ENCODE measurements around the gene RASD1.

RASD1 gene

DNA sequence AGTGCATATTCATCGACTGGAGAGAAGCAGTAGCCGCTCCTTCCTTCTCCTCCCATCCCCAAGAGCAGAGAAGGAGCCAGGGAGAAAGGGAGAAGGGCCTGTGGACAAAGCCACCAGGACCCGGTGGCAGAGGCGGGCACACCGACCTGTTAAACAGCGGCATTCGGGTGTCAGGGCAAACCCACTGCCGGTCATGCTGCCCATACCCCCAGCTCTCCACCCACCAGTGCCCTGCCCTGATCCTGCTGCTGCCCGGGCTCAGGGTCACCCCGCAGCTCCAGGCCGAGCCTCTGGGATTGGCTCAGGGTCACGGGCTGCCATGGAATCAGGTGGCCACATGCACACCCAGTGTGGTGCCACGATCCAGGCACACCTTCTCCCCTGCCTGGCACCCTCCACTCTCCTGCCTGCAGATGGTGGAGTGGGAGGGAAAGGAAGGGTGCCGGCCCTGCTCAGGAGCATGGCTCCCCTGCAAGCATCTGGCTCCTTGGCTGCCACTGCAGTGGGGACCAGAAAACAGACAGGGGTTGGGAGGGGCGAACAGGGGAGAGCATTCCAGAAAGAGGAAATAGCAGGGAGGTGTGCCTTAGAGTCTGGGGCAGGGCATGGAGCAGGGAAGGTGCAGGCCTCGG is 18.3 kb upstream of the RASD1 start:
- no peak for DNase-seq (ENCODE audit: insufficient read length, low spot score)
- TF ChIP-seq, protein P1, sequence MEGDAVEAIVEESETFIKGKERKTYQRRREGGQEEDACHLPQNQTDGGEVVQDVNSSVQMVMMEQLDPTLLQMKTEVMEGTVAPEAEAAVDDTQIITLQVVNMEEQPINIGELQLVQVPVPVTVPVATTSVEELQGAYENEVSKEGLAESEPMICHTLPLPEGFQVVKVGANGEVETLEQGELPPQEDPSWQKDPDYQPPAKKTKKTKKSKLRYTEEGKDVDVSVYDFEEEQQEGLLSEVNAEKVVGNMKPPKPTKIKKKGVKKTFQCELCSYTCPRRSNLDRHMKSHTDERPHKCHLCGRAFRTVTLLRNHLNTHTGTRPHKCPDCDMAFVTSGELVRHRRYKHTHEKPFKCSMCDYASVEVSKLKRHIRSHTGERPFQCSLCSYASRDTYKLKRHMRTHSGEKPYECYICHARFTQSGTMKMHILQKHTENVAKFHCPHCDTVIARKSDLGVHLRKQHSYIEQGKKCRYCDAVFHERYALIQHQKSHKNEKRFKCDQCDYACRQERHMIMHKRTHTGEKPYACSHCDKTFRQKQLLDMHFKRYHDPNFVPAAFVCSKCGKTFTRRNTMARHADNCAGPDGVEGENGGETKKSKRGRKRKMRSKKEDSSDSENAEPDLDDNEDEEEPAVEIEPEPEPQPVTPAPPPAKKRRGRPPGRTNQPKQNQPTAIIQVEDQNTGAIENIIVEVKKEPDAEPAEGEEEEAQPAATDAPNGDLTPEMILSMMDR (IDR thresholded peaks at IDR 0.05; ENCODE audit: insufficient read depth, missing control alignments) = no peak
- no peak for FAIRE-seq

DNA sequence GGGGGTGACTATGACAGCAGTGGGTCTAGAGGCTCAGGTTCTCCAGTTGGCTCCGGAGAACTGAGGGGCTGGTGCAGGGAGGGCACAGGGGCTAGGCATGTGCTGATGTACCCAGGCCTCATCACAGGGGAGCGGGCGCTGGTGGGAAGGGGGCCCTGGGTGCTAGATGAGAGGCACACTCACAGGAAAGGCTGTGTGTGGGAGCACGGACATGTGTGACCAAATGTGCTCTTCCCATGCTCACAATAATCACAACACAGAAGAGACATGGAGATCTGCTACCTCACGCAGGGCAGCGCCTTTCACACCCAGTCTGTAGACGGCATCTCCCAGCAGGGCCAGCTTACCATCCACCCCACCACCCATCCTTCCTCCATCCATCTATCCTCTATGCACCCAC is 17.4 kb upstream of the RASD1 start:
- FAIRE-seq (no peak), DNase-seq (ENCODE audit: insufficient read length, low spot score) (no peak)
- TF ChIP-seq, protein P1 (IDR thresholded peaks at IDR 0.05; ENCODE audit: insufficient read depth, missing control alignments) = no peak

DNA sequence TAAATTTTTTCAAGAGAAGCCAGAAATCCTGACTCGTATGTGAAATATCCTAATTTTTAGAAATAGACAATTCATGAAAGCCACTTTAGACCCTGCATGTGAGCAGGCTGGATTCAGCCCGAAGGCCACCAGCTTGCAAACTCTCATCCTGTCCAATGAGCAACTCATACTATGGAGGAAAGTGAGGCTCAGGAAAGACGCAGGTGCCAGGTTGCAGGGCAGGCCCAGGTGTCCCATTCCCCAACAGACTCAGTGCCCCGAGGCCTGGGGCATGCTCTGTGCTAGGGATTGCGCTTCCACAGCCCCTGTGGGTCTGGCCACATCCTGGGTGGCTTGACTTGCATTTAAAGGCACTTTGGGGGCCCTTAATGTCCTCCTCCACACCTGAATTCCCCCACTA is 16.7 kb upstream of the RASD1 start:
- DNase-seq (ENCODE audit: insufficient read length, low spot score) = no peak
- TF ChIP-seq, protein P1 (IDR thresholded peaks at IDR 0.05; ENCODE audit: insufficient read depth, missing control alignments) = no peak
- no peak for FAIRE-seq

DNA sequence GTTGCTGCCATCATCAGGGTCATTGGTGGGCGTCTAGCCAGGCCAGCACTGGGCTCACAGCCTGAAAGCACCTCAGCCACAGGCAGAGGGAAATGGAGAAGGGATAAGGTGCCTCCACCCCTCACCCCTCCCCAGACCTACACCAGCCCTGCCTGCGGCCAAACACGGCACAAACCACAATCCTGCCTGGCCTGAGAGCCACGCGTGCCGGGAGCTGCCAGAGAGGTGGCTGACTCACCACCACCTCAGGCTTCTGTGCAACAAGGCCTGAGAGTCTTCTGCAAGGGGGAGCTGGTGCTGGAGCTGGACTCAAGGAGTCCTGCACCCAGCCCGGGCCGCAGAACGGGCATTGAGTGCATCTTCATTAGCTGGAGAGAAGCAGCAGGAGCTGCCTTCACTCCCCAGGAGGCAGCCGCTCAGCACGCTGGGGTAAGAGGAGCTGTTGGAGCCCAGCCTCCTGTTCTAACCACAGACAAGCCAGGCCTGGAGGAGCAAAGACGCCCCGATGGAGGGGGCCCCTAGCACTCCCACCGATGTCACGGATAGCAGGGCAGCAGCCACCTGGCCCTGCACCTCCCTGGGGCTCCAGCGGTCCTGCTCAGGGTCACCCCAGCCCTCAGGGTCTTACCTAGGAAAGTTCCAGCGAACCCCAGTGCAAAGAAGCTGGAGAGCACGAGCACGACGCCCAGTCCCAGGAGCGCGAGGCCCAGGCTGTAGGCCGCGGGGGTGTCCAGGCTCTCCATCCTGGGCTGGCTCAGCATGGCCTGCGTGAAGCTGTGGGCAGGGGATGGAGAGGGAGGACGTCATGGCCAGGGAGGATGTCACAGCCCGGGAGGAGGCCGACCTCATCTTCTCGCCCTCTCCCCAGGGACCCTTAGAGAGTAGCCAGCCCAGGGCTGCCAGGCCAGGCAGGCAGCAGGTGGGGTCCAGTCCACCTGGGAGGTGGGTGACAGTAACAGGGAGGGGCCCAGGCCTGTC is 16.0 kb upstream of the RASD1 start:
- DNase-seq (ENCODE audit: insufficient read length, low spot score) = no peak
- FAIRE-seq = no peak
- TF ChIP-seq, protein P1 (IDR thresholded peaks at IDR 0.05; ENCODE audit: insufficient read depth, missing control alignments) = no peak

DNA sequence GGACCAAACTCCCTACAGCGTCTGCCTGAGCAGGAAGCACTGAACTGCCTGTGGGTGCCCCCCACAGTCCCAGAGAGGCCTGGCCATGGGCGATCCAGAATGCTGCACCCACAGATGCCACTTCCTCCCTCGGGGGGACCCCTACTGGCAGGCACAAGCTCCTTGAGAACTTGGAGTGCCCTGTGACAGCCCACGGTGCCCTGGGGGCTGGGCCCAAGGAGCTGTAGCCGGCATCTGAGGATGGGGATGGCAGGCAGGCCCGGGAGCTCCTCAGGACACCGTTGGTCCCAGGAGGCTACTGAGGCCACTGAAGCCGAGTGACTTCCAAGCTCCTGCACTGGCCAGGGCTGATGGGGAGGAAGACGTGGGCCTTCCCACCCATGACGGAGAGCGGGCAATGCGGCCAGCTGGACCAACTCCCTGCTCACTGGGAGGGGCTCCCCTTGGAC is 15.1 kb upstream of the RASD1 start:
- TF ChIP-seq, protein P1 (IDR thresholded peaks at IDR 0.05; ENCODE audit: insufficient read depth, missing control alignments) = no peak
- FAIRE-seq = no peak
- no peak for DNase-seq (ENCODE audit: insufficient read length, low spot score)

DNA sequence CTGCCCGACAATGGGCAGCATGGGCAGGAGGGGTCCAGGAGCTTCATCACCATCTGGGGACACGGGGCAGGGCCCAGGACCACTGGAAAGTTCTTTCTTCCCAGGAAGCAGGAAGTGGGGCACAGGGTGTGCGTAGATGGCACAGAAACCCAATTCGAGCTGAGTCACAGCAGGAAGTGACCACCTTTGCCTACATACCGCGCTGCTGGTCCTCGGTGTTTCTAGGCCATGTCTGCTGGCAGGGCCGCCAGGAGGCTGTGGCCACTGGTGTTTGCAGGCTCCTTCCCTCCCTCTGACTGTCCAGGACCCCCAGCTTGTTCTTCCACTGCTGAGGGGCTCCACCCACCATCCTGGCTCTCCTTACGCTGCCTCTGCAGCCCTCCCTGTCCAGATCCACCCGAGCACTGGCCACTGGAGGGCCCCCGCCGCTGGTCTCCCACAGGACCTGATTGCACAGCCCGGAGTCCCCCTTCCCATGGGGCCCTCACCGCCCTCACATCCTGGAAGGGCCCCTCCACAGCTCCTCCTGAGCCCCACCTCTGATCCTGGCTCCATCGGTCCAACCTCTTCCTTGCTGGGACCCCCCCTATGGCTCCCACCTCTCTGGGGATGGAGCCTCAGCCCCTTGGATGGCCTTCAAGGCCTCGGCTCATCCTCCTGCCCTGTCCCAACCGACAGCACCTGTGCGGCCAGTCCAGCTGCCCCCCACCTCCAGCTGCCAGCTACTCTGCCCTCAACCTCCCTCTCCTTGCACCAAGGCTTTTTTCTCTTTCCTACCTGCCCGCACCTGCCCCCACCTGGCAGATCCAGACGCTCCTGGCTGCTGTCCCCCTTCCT is 14.5 kb upstream of the RASD1 start:
- FAIRE-seq (no peak), DNase-seq (ENCODE audit: insufficient read length, low spot score) (no peak)
- TF ChIP-seq, protein P1 (IDR thresholded peaks at IDR 0.05; ENCODE audit: insufficient read depth, missing control alignments) = no peak

Data from D721Med (cell line).